HG02588 (cell line): ENCODE data around the gene NUBP1.
"Not testable (repeated sequence)": the region's sequence is repeated elsewhere in the genome, so short reads cannot be mapped to it uniquely, and the experiment has no call there.

Source experiments
- ATAC-seq: cut with Tn5 transposase; IDR thresholded peaks from one replicate; pipeline ENCODE4 v1.9.1; 2021; ENCODE audit warnings: mild to moderate bottlenecking, moderate library complexity; ENCODE audit not compliant: unreplicated experiment

The NUBP1 gene

GRCh38 chr16:10750793-10751192 is 7.2 kb downstream of the NUBP1 start:
- no peak for ATAC-seq

GRCh38 chr16:10751291-10751697 is 7.7 kb downstream of the NUBP1 start:
- ATAC-seq: no peak

- no peak for ATAC-seq
Observed at GRCh38 chr16:10752843-10753523, 9.3 kb downstream of the NUBP1 start.

- ATAC-seq: no peak
Observed at GRCh38 chr16:10753670-10754069, 10.0 kb downstream of the NUBP1 start.

GRCh38 chr16:10754941-10755340 is 11.3 kb downstream of the NUBP1 start:
- ATAC-seq: no peak

- no peak for ATAC-seq
Observed at GRCh38 chr16:10756574-10756973, 12.9 kb downstream of the NUBP1 start.

- ATAC-seq: no peak
Observed at GRCh38 chr16:10760858-10761257, 17.2 kb downstream of the NUBP1 start.

GRCh38 chr16:10761373-10761772 is 17.7 kb downstream of the NUBP1 start:
- no peak for ATAC-seq

- no peak for ATAC-seq
Observed at GRCh38 chr16:10762336-10763016, 18.8 kb downstream of the NUBP1 start.

- no peak for ATAC-seq
Observed at GRCh38 chr16:10763456-10763855, 19.8 kb downstream of the NUBP1 start.

GRCh38 chr16:10765772-10766171 is 22.1 kb downstream of the NUBP1 start:
- ATAC-seq: no peak

GRCh38 chr16:10767127-10767526 is 23.5 kb downstream of the NUBP1 start:
- no peak for ATAC-seq

- no peak for ATAC-seq
Observed at GRCh38 chr16:10769381-10769780, 25.7 kb downstream of the NUBP1 start.

GRCh38 chr16:10770907-10771306 is 27.3 kb downstream of the NUBP1 start:
- ATAC-seq: no peak

- ATAC-seq: no peak
Observed at GRCh38 chr16:10776280-10776679, 32.6 kb downstream of the NUBP1 start.

GRCh38 chr16:10776923-10777322 is 33.3 kb downstream of the NUBP1 start:
- not testable (repeated sequence) for ATAC-seq

GRCh38 chr16:10777356-10777755 is 33.7 kb downstream of the NUBP1 start:
- ATAC-seq: no peak

- not testable (repeated sequence) for ATAC-seq
Observed at GRCh38 chr16:10779908-10780307, 36.3 kb downstream of the NUBP1 start.

- no peak for ATAC-seq
Observed at GRCh38 chr16:10780628-10781027, 37.0 kb downstream of the NUBP1 start.

GRCh38 chr16:10782628-10783027 is 39.0 kb downstream of the NUBP1 start:
- ATAC-seq: no peak

GRCh38 chr16:10787304-10787703 is 43.7 kb downstream of the NUBP1 start:
- no peak for ATAC-seq

GRCh38 chr16:10788630-10789029 is 45.0 kb downstream of the NUBP1 start:
- ATAC-seq: not testable (repeated sequence)

GRCh38 chr16:10791048-10791447 is 47.4 kb downstream of the NUBP1 start:
- no peak for ATAC-seq
